GM19193 (cell line): ENCODE results near the gene MYCBPAP.

ENCODE experiments used
- POLR2A ChIP-seq: IDR thresholded peaks from 4 replicates; pipeline ENCODE4 v1.6.1; 2011; ENCODE audit not compliant: insufficient read depth, insufficient read length; ENCODE audit errors: extremely low read depth

Gene MYCBPAP

GRCh38 chr17:50535407-50535806 lies 27.2 kb downstream of the MYCBPAP start:
- no peak for TF ChIP-seq POLR2A

- no peak for TF ChIP-seq POLR2A
Measured at GRCh38 chr17:50536683-50537646, 28.7 kb downstream of the MYCBPAP start.

GRCh38 chr17:50537721-50538548 lies 29.7 kb downstream of the MYCBPAP start:
- no peak for TF ChIP-seq POLR2A

- no peak for TF ChIP-seq POLR2A
Measured at GRCh38 chr17:50538549-50539410, 30.5 kb downstream of the MYCBPAP start.

- no peak for TF ChIP-seq POLR2A
Measured at GRCh38 chr17:50539762-50540559, 31.7 kb downstream of the MYCBPAP start.

GRCh38 chr17:50540560-50541401 lies 32.5 kb downstream of the MYCBPAP start:
- no peak for TF ChIP-seq POLR2A

GRCh38 chr17:50541402-50541715 lies 33.1 kb downstream of the MYCBPAP start:
- TF ChIP-seq POLR2A, result no peak

- peak; percentile 44 for TF ChIP-seq POLR2A
Measured at GRCh38 chr17:50541716-50542688, 33.8 kb downstream of the MYCBPAP start.

- no peak for TF ChIP-seq POLR2A
Measured at GRCh38 chr17:50542795-50543774, 34.8 kb downstream of the MYCBPAP start.

GRCh38 chr17:50544516-50544915 lies 36.3 kb downstream of the MYCBPAP start:
- no peak for TF ChIP-seq POLR2A

- no peak for TF ChIP-seq POLR2A
Measured at GRCh38 chr17:50545311-50545710, 37.1 kb downstream of the MYCBPAP start.

- TF ChIP-seq POLR2A, result no peak
Measured at GRCh38 chr17:50546701-50547034, 38.4 kb downstream of the MYCBPAP start.
